ENCODE data around the gene POLR2B. TPM values are rescaled to one million over a fixed set of nuclear protein-coding genes. Genes with fewer than 3 reads are reported as not detected.
A peak's percentile ranks its signal among the peaks of the same experiment; 100 is the strongest.

Gene POLR2B
- total RNA-seq, 1 donor from 2014 or later, result 135 TPM

DNA sequence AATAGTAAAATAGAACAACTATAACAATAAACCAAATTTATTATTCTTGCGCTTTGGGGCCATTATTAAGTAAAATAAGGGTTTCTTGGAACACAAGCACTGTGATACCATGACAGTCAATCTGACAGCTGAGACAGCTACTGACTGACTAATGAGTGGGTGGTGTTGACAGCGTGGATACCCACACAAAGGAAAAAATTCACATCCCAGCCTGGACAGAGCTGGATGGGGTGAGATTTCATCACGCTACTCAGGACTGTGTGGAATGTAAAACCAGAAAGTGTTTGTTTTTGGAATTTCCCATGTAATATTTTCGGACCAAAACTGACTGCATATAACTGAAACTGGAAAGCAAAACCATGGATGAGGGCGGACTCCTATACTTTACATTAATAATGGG lies 82.7 kb downstream of the POLR2B start:
- Histone ChIP-seq H3K27ac (ENCODE audit: low read depth, low read length) (peak overlapping the region; percentile 78), H3K9ac (ENCODE audit: low read length) (no peak overlapping the region), H3K4me1 (ENCODE audit: insufficient read depth, low read length) (peaks cover 51% of the 10 kb centered on the region), H3K4me2 (ENCODE audit: low read length) (no peak overlapping the region), H3K9me3 (ENCODE audit: insufficient read depth, low read depth, low read length) (no peaks in the 10 kb centered on the region), H3K79me2 (ENCODE audit: insufficient read depth, low read length) (peaks cover 82% of the 10 kb centered on the region), H3K4me3 (ENCODE audit: insufficient read depth, low read depth, low read length) (no peak overlapping the region), H2AFZ (ENCODE audit: low read depth, low read length) (no peak overlapping the region), H3K27me3 (ENCODE audit: insufficient read depth, low read length) (no peaks in the 10 kb centered on the region), H4K20me1 (ENCODE audit: insufficient read depth, low read length) (peaks cover 6% of the 10 kb centered on the region), H3K36me3 (ENCODE audit: insufficient read depth, low read length) (peaks cover 16% of the 10 kb centered on the region)
- DNase-seq (ENCODE audit: low read depth) (peak; percentile 69), FAIRE-seq (peak; percentile 88)
- Mint-ChIP-seq H3K27me3 (ENCODE audit: low read depth, unreplicated experiment) (no peaks in the 10 kb centered on the region), H3K27ac (ENCODE audit: unreplicated experiment) (peak overlapping the region; percentile 85), H3K4me3 (ENCODE audit: unreplicated experiment) (no peak overlapping the region), H3K9me3 (ENCODE audit: unreplicated experiment) (no peaks in the 10 kb centered on the region), H3K36me3 (ENCODE audit: low read depth, unreplicated experiment) (peaks cover 30% of the 10 kb centered on the region), H3K4me1 (ENCODE audit: low read depth, unreplicated experiment) (peaks cover 64% of the 10 kb centered on the region)
- TF ChIP-seq EZH2 (IDR thresholded peaks at IDR 0.05; ENCODE audit: insufficient read depth, low read length), result no peak
- TF ChIP-seq, protein P1, sequence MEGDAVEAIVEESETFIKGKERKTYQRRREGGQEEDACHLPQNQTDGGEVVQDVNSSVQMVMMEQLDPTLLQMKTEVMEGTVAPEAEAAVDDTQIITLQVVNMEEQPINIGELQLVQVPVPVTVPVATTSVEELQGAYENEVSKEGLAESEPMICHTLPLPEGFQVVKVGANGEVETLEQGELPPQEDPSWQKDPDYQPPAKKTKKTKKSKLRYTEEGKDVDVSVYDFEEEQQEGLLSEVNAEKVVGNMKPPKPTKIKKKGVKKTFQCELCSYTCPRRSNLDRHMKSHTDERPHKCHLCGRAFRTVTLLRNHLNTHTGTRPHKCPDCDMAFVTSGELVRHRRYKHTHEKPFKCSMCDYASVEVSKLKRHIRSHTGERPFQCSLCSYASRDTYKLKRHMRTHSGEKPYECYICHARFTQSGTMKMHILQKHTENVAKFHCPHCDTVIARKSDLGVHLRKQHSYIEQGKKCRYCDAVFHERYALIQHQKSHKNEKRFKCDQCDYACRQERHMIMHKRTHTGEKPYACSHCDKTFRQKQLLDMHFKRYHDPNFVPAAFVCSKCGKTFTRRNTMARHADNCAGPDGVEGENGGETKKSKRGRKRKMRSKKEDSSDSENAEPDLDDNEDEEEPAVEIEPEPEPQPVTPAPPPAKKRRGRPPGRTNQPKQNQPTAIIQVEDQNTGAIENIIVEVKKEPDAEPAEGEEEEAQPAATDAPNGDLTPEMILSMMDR (IDR thresholded peaks at IDR 0.05; ENCODE audit: insufficient read depth, low read depth, low read length), result no peak

- Histone ChIP-seq H3K4me3 (ENCODE audit: insufficient read depth, low read depth, low read length) (no peak overlapping the region), H3K27ac (ENCODE audit: low read depth, low read length) (peak overlapping the region; percentile 91), H2AFZ (ENCODE audit: low read depth, low read length) (no peak overlapping the region), H3K9ac (ENCODE audit: low read length) (peak overlapping the region; percentile 40), H3K36me3 (ENCODE audit: insufficient read depth, low read length) (peaks cover 9% of the 10 kb centered on the region), H3K4me1 (ENCODE audit: insufficient read depth, low read length) (peaks cover 53% of the 10 kb centered on the region), H3K79me2 (ENCODE audit: insufficient read depth, low read length) (peaks cover 75% of the 10 kb centered on the region), H4K20me1 (ENCODE audit: insufficient read depth, low read length) (peaks cover 6% of the 10 kb centered on the region), H3K27me3 (ENCODE audit: insufficient read depth, low read length) (no peaks in the 10 kb centered on the region), H3K4me2 (ENCODE audit: low read length) (peak overlapping the region; percentile 17), H3K9me3 (ENCODE audit: insufficient read depth, low read depth, low read length) (no peaks in the 10 kb centered on the region)
- Mint-ChIP-seq H3K36me3 (ENCODE audit: low read depth, unreplicated experiment) (peaks cover 29% of the 10 kb centered on the region), H3K4me3 (ENCODE audit: unreplicated experiment) (no peak overlapping the region), H3K4me1 (ENCODE audit: low read depth, unreplicated experiment) (peaks cover 65% of the 10 kb centered on the region), H3K27ac (ENCODE audit: unreplicated experiment) (peak overlapping the region; percentile 91), H3K9me3 (ENCODE audit: unreplicated experiment) (no peaks in the 10 kb centered on the region), H3K27me3 (ENCODE audit: low read depth, unreplicated experiment) (no peaks in the 10 kb centered on the region)
- FAIRE-seq (no peak), DNase-seq (ENCODE audit: low read depth) (no peak)
- TF ChIP-seq, protein P1 (IDR thresholded peaks at IDR 0.05; ENCODE audit: insufficient read depth, low read depth, low read length), result no peak
- no peak for TF ChIP-seq EZH2 (IDR thresholded peaks at IDR 0.05; ENCODE audit: insufficient read depth, low read length)
These were observed 84.8 kb downstream of the POLR2B start for GRCh38 chr4:57063518-57063917.

GRCh38 chr4:57064120-57064519 lies 85.4 kb downstream of the POLR2B start:
- no peaks in the 10 kb centered on the region for H3K9me3 ChIP-seq (ENCODE audit: insufficient read depth, low read depth, low read length)
- H3K9ac ChIP-seq (ENCODE audit: low read length), result peak overlapping the region; percentile 74

More at GRCh38 chr4:57064120-57064519, 85.4 kb downstream of the POLR2B start:
- Histone ChIP-seq H3K79me2 (ENCODE audit: insufficient read depth, low read length) (peaks cover 76% of the 10 kb centered on the region), H3K4me3 (ENCODE audit: insufficient read depth, low read depth, low read length) (no peak overlapping the region), H3K36me3 (ENCODE audit: insufficient read depth, low read length) (peaks cover 9% of the 10 kb centered on the region), H3K27ac (ENCODE audit: low read depth, low read length) (peak overlapping the region; percentile 91), H4K20me1 (ENCODE audit: insufficient read depth, low read length) (peaks cover 6% of the 10 kb centered on the region), H3K4me2 (ENCODE audit: low read length) (peak overlapping the region; percentile 75), H2AFZ (ENCODE audit: low read depth, low read length) (no peak overlapping the region), H3K4me1 (ENCODE audit: insufficient read depth, low read length) (peaks cover 54% of the 10 kb centered on the region), H3K27me3 (ENCODE audit: insufficient read depth, low read length) (no peaks in the 10 kb centered on the region)
- Mint-ChIP-seq H3K4me1 (ENCODE audit: low read depth, unreplicated experiment) (peaks cover 67% of the 10 kb centered on the region), H3K27ac (ENCODE audit: unreplicated experiment) (peak overlapping the region; percentile 91), H3K27me3 (ENCODE audit: low read depth, unreplicated experiment) (no peaks in the 10 kb centered on the region), H3K36me3 (ENCODE audit: low read depth, unreplicated experiment) (peaks cover 30% of the 10 kb centered on the region), H3K4me3 (ENCODE audit: unreplicated experiment) (no peak overlapping the region), H3K9me3 (ENCODE audit: unreplicated experiment) (no peaks in the 10 kb centered on the region)
- DNase-seq (ENCODE audit: low read depth) (no peak), FAIRE-seq (no peak)
- no peak for TF ChIP-seq EZH2 (IDR thresholded peaks at IDR 0.05; ENCODE audit: insufficient read depth, low read length)
- TF ChIP-seq, protein P1 (IDR thresholded peaks at IDR 0.05; ENCODE audit: insufficient read depth, low read depth, low read length), result no peak
